Measurements from ENCODE around the gene ARL6IP1.
"Not testable (repeated sequence)": the region's sequence is repeated elsewhere in the genome, so short reads cannot be mapped to it uniquely, and the experiment has no call there.

ARL6IP1 gene

DNA sequence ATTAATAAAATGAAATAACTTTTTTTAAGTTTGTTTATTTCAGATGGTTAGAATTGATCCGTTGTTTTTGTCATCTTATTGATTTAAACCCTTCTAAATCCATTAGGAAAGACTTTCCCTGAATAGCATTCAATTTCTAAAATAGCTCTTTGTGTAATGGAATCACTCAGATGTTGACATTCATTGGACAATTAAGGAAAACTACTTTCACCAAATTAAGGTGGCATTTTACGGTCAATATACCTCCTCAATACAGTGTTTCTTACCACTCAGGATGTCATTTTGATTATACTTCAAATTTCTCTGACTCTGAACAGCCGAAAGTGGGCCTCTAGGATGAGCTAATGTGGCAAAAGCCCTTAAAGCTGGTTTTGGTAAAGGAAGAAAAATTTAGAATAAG lies 1.8 kb downstream of the ARL6IP1 start:
- DNase-seq (ENCODE audit: low read depth), result no peak

DNA sequence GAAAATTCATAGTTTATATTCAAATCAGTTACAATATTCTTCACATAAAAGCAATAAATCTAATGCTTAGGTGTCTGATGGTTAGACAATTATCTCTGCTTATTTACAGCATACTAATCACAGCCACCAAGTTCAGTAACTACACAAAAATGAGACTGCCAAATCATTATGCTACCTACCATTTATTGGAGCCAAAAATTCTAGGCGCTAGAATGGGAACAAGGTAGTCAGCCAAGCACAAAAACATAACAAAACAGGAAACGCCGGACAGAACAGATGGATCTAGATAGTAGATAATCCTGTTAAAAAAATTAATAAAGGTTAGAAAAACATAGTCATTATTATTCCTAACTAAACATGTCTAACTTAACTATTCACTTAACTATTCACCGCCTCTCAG lies 3.6 kb downstream of the ARL6IP1 start:
- DNase-seq (ENCODE audit: low read depth), result no peak

DNA sequence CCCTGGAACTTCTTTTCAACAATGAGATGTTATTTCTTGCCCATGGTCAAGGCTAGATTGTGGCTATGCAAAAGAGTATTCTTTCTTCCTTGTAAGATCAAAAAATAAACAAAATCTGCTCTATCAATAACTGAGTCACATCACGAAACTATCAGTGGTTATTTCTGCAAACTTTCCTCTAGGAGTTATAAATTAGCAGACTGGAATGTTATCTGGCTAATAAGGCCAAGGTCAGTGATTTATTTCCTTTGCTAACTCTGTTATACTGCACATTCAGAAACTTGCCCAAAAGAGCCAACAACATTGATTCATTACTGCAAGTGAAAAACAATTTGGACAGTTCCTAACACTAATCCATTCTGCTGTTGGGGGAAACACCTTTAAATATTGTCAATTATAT lies 5.0 kb downstream of the ARL6IP1 start:
- no peak for DNase-seq (ENCODE audit: low read depth)

DNA sequence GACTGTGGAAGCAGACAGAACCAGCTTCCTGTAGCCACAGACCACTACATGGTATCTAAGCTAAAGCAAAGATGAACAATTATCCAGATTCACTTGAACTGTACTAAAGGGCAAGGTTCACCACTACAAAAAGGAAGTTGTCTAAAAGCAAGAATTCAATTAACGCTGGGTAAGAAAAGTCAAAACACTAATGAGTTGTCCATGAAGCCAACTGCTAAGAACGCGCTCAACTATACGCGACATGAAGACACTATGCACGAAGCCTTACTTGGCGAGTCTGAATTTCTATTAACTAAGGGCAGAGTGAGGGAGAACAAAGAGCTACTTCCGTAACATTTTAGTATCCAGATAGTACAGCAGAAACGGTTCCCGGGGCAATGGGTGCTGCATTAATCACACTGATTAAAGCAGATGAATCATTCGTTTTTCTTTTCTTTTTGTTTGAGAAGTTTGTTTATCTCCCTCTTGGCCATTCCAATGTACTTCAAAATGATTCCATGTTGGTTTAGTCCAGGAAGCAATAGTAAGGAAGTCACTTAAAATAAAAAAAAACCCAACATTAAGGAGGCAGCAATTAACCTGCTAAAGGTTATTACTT lies 8.4 kb downstream of the ARL6IP1 start:
- DNase-seq (ENCODE audit: low read depth), result no peak

DNA sequence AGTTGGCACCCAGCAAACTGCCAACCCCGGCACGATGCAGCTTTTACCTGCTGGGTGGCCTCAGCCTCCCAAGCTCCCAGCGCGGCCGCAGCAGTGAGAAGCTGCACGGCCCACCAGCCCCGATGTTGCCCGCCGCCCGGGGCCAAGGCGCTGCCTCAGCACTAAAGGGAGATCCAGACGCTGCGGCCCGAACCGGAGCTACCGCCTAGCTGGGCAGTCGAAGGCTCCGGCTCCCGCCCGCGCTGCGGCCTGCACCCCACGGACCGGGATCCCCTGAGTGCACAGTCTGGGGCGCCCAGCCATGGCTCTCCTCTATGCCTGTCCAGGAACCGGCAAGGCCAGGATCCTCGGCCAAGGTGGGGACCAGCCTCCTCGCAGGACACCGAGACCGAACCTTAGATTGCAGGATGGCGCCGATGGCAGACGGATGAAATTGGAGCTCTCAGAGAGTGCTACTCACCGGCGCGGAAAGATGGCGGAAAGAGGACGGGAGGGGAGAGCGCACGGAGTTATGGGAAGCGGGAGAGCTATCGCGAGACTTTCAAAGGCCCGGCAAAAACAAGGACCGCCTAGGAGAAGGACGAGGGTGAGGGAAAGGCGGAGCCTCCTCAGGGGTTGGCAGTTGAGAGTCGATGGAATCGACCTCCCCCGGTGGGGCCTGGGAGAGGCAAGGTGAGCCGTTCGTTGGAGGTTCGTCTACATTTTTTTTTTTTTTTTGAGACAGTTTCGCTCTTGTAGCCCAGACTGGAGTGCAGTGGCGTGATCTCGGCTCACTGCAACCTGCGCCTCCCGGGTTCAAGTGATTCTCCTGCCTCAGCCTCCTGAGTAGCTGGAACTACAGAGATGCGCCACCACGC lies 11.3 kb downstream of the ARL6IP1 start, which contains the start of gene RPS15A:
Gene RPS15A (minus strand): TSS at position 485 of the 857 bp plus-strand sequence. CDS start 1,221 bp downstream, outside the sequence.
- DNase-seq (ENCODE audit: low read depth), result peak; percentile 79

DNA sequence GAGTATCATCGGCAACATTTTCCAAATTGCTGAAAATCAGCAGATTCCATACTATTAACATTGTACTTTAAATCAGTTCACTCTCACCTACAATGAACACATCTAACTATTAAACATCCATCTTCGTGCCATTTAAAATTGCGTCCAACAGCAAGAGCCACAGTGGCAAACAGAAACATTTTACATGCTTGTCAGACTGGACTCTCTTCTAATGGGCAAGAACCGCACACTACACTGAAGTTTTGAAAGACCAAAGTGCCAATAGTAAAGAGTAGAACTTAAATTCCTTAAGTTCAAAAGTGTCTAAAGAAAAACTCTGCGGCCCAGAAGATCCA lies 11.9 kb downstream of the ARL6IP1 start:
- DNase-seq (ENCODE audit: low read depth), result no peak

DNA sequence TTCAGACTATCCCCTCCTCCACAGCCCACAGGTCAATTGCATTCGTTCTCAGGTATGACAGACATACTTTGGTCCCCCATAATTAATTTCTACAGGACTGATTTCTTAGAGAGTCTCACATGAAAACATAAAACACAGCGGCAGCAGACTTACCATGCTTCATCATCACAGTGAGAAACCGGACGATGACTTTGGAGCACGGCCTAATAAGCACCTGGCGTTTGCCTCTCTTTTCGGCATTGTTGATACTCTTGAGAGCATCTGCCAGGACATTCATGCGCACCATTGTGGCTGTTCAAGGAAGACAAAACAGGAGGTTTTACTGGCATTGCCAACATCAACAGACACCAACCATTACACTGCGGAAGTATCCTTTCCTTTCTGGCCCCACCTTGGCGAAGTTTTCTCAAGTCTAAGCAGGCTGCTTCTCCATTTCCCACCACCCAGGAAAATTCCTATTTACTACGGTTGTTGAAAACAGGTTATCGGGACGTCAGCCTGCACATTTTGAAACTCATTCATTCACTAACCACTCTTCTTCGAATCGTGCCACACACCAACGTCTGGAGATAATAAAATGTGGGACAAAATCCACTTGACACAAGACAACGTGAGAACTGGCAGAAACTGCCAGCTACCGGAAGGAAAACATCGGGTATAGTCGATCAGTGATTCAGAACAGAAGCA lies 12.4 kb downstream of the ARL6IP1 start:
- no peak for DNase-seq (ENCODE audit: low read depth)

DNA sequence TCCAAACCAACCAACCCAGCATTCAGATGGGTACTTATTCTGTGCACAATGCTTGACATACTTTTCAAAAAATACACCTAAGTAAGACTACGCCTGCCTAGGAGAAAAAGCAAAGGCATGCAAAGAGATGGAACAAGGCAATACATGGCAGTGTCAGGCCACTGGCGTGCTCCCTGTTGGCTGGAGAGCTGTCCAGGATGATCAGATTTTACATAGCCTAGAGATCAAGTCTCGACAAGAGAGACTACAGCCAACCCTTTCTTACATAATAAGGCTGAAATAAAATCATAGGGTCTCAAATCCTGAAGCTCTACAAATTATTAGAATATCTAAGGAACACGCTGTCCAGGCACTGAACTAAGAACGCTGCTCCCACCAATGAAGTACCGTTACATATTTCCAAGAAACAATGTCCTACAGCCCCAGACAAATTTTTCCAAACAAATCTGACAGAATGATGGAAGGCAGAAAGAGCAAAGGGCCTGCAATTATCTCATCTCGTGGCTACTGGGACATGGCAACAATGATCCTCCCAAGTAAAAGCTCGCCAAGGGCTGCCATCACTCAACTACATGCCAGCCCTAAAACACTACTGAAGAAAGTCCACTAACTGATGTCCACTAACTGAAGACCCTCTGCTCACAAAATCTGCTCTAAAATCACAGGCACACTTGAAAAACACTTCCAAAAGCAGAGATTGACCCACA lies 16.3 kb downstream of the ARL6IP1 start:
- DNase-seq (ENCODE audit: low read depth), result no peak

DNA sequence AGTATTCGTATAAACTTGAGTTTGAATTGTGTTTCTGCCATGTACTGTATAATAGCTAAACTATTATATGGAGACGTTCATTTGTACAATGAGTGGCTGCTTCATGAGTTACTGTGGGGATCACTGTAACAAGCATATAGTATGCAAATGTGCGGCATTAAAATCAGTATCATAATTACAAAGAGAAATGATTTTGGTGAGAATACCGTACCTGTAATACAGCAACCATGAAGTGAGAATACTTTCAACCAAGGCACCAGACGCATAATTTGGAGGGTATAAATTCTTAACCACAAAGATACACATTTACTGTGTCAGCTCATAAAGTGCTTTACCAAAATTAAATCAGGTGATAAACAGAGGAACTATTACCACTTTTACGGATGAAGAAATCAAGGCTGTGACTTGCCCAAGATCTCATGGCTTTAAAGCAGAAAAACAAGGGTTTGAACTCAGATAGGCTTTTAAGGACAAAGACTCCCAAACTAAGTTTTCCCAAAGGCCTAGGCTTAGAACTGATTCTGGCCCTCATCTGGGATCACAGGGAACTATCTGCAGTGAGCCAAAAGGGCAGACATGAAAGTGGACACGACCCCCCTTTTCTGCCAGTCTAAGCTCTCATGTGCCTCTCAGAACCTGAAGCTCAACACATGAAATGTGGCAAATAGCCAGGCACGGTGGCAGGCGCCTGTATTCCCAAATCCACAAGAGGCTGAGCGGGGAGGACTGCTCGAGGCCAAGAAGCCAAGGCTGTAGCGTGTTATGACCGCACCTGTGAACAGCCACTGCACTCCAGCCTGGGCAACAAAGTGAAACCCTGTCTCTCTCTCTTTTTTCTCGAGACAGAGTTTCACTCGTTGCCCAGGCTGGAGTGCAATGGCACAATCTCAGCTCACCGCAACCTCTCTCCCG lies 17.7 kb downstream of the ARL6IP1 start:
- DNase-seq (ENCODE audit: low read depth), result no peak

DNA sequence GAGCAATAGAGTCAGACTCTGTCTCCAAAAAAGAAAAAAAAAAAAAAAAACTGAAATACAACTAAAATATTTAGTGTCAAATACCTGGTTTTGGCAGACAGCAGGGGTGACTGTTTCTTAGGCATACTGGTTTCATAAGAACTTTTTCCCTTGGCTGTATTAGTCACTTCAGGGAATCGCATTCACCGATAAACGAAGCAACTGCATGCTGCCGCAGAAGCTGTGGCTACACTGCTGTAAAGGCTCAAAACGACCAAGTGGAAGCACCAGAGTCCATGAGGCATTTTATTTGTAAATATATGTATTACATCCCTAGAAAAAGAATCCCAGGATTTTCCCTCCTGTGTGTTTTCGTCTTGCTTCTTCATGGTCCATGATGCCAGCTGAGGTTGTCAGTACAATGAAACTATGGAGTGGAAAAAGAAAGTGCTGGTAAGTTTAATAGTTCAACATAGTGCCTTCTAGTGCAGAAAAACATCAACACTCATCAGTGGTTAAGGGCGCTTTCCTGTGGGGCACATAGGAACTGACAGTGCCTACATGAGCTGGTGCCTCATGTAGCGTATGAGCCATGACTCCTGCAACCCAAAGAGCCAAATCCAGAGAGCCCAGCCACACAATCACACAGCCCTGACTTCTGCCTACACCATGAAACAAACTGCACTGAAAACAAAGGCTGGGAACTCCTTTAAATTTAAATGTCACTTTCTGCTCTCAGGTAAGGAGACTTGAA lies 18.5 kb downstream of the ARL6IP1 start:
- DNase-seq (ENCODE audit: low read depth), result no peak

DNA sequence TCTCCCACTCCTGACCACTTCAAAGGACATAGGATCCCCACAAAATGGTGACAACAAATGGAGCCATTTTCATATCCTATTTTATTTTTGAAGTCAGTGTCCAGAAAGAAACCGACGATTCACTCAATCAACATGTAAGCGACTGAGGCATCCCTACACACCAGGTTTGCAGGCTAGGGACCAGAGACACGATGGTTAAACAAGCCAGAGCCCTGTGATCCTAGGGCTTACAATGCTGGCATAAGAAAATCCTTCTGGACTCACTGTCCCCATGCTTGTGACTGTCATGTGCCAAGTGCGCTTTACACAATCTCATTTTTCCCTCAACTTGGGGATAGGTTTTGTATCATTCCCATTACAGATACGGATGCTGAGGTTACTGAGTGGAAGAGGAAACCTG lies 20.1 kb downstream of the ARL6IP1 start:
- DNase-seq (ENCODE audit: low read depth), result not testable (repeated sequence)

DNA sequence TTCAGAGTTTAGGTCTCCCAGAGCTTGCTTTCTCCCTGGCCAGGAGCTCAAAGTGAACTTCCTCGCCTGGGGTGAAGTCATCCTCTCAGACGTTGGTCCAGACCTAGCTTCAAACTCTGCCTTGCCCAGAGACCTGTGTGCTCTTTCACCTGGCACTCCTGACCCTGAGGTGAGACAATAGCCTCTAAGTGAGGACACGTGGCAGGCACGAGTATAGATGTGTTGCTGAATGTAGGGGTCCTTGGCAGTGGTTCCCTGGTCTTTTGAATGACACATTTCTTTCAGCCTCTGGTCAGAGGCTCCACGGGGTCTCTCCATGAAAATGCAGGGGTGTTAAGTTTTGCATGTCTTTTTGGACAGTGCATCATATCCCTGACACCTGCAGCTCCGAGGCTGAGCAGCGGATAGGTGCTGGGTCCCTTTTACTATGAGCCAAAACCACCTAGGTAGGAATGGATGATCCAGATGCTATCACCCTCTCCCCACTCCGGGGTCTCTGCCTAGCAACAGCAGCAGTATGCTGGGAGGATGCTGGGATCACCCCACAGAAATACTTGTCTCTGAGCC lies 20.8 kb downstream of the ARL6IP1 start:
- not testable (repeated sequence) for DNase-seq (ENCODE audit: low read depth)

DNA sequence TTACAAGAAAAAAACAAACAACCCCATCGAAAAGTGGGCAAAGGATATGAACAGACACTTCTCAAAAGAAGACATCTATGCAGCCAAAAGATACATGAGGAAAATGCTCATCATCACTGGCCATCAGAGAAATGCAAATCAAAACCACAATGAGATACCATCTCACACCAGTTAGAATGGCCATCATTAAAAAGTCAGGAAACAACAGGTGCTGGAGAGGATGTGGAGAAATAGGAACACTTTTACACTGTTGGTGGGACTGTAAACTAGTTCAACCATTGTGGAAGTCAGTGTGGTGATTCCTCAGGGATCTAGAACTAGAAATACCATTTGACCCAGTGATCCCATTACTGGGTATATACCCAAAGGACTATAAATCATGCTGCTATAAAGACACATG lies 23.7 kb downstream of the ARL6IP1 start:
- DNase-seq (ENCODE audit: low read depth), result not testable (repeated sequence)

DNA sequence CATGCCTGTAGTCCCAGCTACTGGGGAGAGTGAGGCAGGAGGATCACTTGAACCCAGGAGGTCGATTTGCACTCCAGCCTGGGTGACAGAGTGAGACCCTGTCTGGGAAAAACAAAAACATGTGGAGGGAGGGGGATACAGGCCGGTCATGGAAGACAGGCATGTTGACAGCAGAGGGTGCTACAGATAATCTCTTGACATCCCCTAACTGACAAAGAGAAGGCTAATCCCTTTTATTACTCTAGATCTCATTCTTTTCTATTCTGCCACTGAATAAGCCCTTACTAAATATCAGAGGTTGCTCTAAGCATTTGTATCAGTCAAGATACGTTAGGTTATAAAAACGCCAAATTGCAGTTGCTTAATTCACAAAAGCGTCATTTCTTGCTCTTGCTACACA lies 25.0 kb downstream of the ARL6IP1 start:
- DNase-seq (ENCODE audit: low read depth), result not testable (repeated sequence)

DNA sequence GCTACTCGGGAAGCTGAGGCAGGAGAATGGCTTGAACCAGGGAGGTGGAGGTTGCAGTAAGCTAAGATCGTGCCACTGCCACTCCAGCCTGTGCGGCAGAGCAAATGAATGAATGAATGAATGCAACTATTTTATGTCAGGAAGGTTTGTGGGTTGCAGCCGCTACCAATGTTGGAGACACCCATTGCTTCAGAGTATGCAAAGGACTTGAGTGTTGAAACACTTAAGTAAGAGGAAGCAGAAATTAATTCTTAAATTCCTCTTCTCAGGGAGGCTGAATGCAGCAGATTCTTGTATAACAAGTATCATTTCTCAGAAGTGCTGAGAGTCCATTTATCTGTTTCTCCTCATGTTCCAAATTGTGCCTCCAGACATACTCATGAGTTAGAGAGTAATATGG lies 26.7 kb downstream of the ARL6IP1 start:
- DNase-seq (ENCODE audit: low read depth), result not testable (repeated sequence)

DNA sequence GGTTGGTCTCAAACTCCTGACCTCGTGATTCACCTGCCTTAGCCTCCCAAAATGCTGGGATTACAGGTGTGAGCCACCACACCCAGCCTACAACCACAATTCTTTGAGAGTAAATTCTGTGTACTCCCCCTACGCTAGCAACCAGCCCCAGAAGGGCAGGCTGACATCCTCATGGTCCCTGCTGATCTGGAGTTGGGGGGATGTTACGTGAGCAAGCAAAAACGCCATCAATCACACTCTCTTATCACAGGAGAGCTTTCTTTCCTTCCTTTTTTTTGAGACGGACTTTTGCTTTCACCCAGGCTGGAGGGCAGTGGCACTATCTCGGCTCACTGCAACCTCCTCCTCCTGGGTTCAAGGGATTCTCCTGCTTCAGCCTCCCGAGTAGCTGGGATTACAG lies 29.2 kb downstream of the ARL6IP1 start:
- DNase-seq (ENCODE audit: low read depth), result not testable (repeated sequence)

DNA sequence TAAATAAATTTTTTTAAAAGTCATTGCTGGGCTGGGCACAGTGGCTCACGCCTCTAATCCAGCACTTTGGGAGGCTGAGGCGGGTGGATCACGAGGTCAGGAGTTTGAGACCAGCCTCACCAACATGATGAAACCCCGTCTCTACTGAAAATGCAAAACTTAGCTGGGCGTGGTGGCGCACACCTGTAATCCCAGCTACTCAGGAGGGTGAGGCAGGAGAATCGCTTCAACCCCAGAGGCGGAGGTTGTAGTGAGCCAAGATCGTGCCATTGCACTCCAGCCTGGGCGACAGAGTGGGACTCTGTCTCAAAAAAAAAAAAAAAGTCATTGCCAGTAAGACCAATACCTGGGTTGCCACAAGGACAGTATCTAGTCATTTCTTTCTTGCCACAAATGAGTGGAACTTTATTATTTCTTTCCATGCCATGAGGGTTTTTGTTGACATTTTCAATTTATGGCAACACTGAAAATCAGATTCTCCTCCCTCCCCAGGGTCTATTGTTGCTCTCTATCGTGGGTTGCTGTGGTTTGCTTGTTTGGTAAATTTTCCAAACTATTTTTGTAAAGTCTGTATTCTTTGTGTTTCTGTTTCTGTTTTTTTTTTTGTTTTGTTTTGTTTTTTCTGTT lies 30.9 kb downstream of the ARL6IP1 start:
- not testable (repeated sequence) for DNase-seq (ENCODE audit: low read depth)

DNA sequence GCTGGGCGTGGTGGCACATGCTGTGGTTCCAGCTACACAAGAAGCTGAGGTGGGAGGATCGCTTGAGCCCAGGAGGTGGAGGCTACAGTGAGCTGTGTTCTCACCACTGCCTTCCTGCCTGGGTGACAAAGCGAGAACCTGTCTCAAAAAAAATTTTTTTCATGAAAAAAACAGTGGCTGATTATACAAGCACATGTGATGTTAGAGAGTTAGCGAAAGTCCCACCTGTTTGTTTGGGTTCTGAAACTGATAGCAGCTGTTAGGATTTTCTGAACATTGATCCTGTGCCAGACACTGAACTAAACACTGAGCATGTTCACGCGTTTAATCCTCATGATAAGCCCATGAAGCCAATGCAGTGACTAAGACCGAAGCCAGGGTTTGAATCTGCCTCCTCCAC lies 34.1 kb downstream of the ARL6IP1 start:
- not testable (repeated sequence) for DNase-seq (ENCODE audit: low read depth)

DNA sequence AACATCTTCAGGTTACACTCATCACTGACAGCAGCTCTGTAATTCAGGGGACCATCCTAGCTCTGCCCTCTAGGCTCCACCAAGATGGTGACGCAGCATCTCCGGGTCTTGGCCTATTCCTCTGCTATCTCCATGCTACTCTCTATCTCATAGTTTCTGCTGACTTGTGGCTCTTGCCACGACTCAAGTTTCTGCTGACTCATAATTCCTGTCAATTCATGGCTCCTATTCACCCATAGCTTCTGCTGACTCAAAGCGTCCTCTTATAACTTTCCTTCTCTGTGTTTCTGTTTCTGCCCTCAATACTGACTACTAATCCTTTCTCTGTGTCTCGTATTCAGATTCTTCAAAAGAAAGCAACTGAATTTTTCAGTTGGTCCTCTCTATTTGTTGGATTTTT lies 38.6 kb downstream of the ARL6IP1 start:
- DNase-seq (ENCODE audit: low read depth), result not testable (repeated sequence)
